OCI-LY3 (cell line): ENCODE data around the gene SIRPG.
"Not testable (repeated sequence)": the region's sequence is repeated elsewhere in the genome, so short reads cannot be mapped to it uniquely, and the experiment has no call there.

Source experiments
- H2AFZ ChIP-seq: fragments of 200-600, 300-600 bp; shearing (Covaris generic); 2 replicates; pipeline ENCODE4 v1.6.0; 2014; ENCODE audit warnings: antibody characterized with exemption, low read depth, low read length
- H3K27ac ChIP-seq: fragments of 200-600, 300-600 bp; sonication (generic); 2 replicates; pipeline ENCODE4 v1.5.1; 2014; ENCODE audit warnings: mild to moderate bottlenecking, low read length, moderate library complexity, mixed read lengths
- H3K27me3 ChIP-seq: fragments of 200-600, 300-600 bp; sonication (generic); 2 replicates; pipeline ENCODE4 v1.6.1; 2014; ENCODE audit warnings: low read depth, low read length, mixed read lengths
- H3K36me3 ChIP-seq: fragments of 200-600, 300-600 bp; sonication (generic); replicated peaks from 2 replicates; pipeline ENCODE3; 2014; ENCODE audit warnings: low read depth, low read length, mixed read lengths
- H3K4me1 ChIP-seq: fragments of 300-600, 200-600 bp; sonication (generic); 2 replicates; pipeline ENCODE4 v1.6.1; 2014; ENCODE audit warnings: low read length, mixed read lengths
- H3K4me2 ChIP-seq: fragments of 200-600, 300-600 bp; sonication (generic); 2 replicates; pipeline ENCODE4 v1.6.1; 2014; ENCODE audit warnings: low read length, mixed read lengths
- H3K4me3 ChIP-seq: fragments of 300-600, 200-600 bp; sonication (generic); 2 replicates; pipeline ENCODE4 v1.5.1; 2014; ENCODE audit warnings: antibody characterized with exemption, mild to moderate bottlenecking, low read length, moderate library complexity
- H3K79me2 ChIP-seq: fragments of 300-600, 200-600 bp; shearing (Covaris generic); 2 replicates; pipeline ENCODE4 v1.6.1; 2014; ENCODE audit warnings: mild to moderate bottlenecking, low read length, mixed read lengths
- H3K9ac ChIP-seq: fragments of 300-600, 200-600 bp; shearing (Covaris generic); 2 replicates; pipeline ENCODE4 v1.6.0; 2014; ENCODE audit warnings: mild to moderate bottlenecking, low read length, moderate library complexity
- H3K9me3 ChIP-seq: fragments of 200-600, 300-600 bp; shearing (Covaris generic); 2 replicates; pipeline ENCODE4 v1.6.1; 2014; ENCODE audit warnings: low read length, mixed read lengths; ENCODE audit not compliant: insufficient read depth
- H4K20me1 ChIP-seq: fragments of 200-600, 300-600 bp; sonication (generic); 2 replicates; pipeline ENCODE4 v1.6.1; 2016; ENCODE audit warnings: low read length, mixed read lengths; ENCODE audit not compliant: insufficient read depth
- CTCF ChIP-seq: fragments of 200-600, 300-600 bp; sonication (generic); IDR thresholded peaks from 2 replicates; pipeline ENCODE4 v1.5.1; 2014; ENCODE audit warnings: antibody characterized with exemption, low read length, low read depth
- EZH2phosphoT487 ChIP-seq: fragments of 200-600 bp; shearing (Covaris generic); IDR thresholded peaks from 2 replicates; pipeline ENCODE4 v1.6.1; 2018; ENCODE audit warnings: antibody characterized with exemption, mixed run types, low read depth

SIRPG gene

GRCh38 chr20:1618954-1619540 is 38.5 kb downstream of the SIRPG start:
- H3K9ac ChIP-seq, result no peak overlapping the region

GRCh38 chr20:1618479-1618878 is 39.1 kb downstream of the SIRPG start:
- H3K27ac ChIP-seq, result no peak overlapping the region
- no peaks in the 10 kb centered on the region for H4K20me1 ChIP-seq
- no peaks in the 10 kb centered on the region for H3K27me3 ChIP-seq
- H3K4me2 ChIP-seq, result no peak overlapping the region
- peaks cover 7% of the 10 kb centered on the region for H3K36me3 ChIP-seq
- peaks cover 46% of the 10 kb centered on the region for H3K4me1 ChIP-seq
- no peaks in the 10 kb centered on the region; the same call in 1 of the 2 replicates for H3K9me3 ChIP-seq
- no peak overlapping the region for H3K4me3 ChIP-seq
- no peak overlapping the region for H2AFZ ChIP-seq
- H3K79me2 ChIP-seq, result no peaks in the 10 kb centered on the region
- no peak overlapping the region for H3K9ac ChIP-seq
- TF ChIP-seq CTCF, result no peak
- TF ChIP-seq EZH2phosphoT487, result no peak

More at GRCh38 chr20:1618954-1619540, 38.5 kb downstream of the SIRPG start:
- Histone ChIP-seq H3K4me3 (no peak overlapping the region), H3K36me3 (peaks cover 7% of the 10 kb centered on the region), H3K4me1 (peaks cover 52% of the 10 kb centered on the region), H3K79me2 (no peaks in the 10 kb centered on the region), H3K27me3 (no peaks in the 10 kb centered on the region), H2AFZ (no peak overlapping the region), H3K27ac (no peak overlapping the region), H3K9me3 (no peaks in the 10 kb centered on the region; the same call in 1 of the 2 replicates), H4K20me1 (no peaks in the 10 kb centered on the region), H3K4me2 (no peak overlapping the region)
- TF ChIP-seq EZH2phosphoT487, result no peak
- no peak for TF ChIP-seq CTCF

GRCh38 chr20:1616858-1617434 is 40.6 kb downstream of the SIRPG start:
- no peaks in the 10 kb centered on the region for H4K20me1 ChIP-seq
- no peak overlapping the region for H2AFZ ChIP-seq
- H3K36me3 ChIP-seq, result peaks cover 7% of the 10 kb centered on the region
- no peak overlapping the region for H3K4me2 ChIP-seq
- peaks cover 31% of the 10 kb centered on the region for H3K4me1 ChIP-seq
- TF ChIP-seq CTCF, result no peak
- TF ChIP-seq EZH2phosphoT487, result no peak
- no peak overlapping the region for H3K27ac ChIP-seq
- H3K79me2 ChIP-seq, result no peaks in the 10 kb centered on the region
- no peak overlapping the region for H3K9ac ChIP-seq
- H3K9me3 ChIP-seq, result no peaks in the 10 kb centered on the region; the same call in 1 of the 2 replicates
- no peaks in the 10 kb centered on the region for H3K27me3 ChIP-seq
- no peak overlapping the region for H3K4me3 ChIP-seq

GRCh38 chr20:1610404-1610803 is 47.2 kb downstream of the SIRPG start:
- not testable (repeated sequence) for H3K36me3 ChIP-seq, H3K9me3 ChIP-seq, H3K4me3 ChIP-seq, H3K4me2 ChIP-seq, H3K27ac ChIP-seq, H3K79me2 ChIP-seq, H3K9ac ChIP-seq, H4K20me1 ChIP-seq, H2AFZ ChIP-seq, H3K27me3 ChIP-seq, H3K4me1 ChIP-seq

- H2AFZ ChIP-seq, H3K9me3 ChIP-seq, H3K36me3 ChIP-seq, H3K9ac ChIP-seq, H3K79me2 ChIP-seq, H3K27ac ChIP-seq, H4K20me1 ChIP-seq, H3K4me1 ChIP-seq, H3K4me2 ChIP-seq, H3K4me3 ChIP-seq, H3K27me3 ChIP-seq: not testable (repeated sequence)
These were observed 48.8 kb downstream of the SIRPG start for GRCh38 chr20:1608678-1609347.
